K562 (cell line): Measurements from ENCODE around the gene CPE. TPM values are rescaled to one million over a fixed set of nuclear protein-coding genes. Genes with fewer than 3 reads are reported as not detected.

Experiments
- ATAC-seq: fragments of 200-7000 bp; cut with Tn5 transposase; 3 replicates; pipeline ENCODE4 v1.9.1; 2020; ENCODE audit warnings: moderate library complexity
- BruUV-seq: library from RNA; stranded (reverse); fragments of 400-500 nt; replicated peaks from 2 replicates; lab custom pipeline; 2021; lab: Mats Ljungman, UMichigan
- CTCF ChIA-PET: fragments of 300-600 bp; formaldehyde crosslinking; extraction: SDS; loops from one replicate; lab custom pipeline; 2021; ENCODE audit warnings: low intra/inter-chr PET ratio; lab: Yijun Ruan, JAX
- POLR2A ChIA-PET: fragments of 300-600, 350-650 bp; sonication (Branson Sonifier 250); formaldehyde crosslinking; extraction: SDS; loops from one replicate; lab custom pipeline; 2021; ENCODE audit warnings: antibody characterized with exemption, inconsistent platforms; lab: Yijun Ruan, JAX
- DNase-seq, 4 experiments: peaks; one replicate each; pipeline versions ENCODE4 v3.0.0 to v3.0.0-alpha.2; 2011 to 2018; ENCODE audit warnings: low spot score in 3 of 4, mixed read lengths in 3 of 4; ENCODE audit errors: extremely low read depth in 1 of 4
- FAIRE-seq: peaks from 2 replicates; lab custom pipeline; 2011; peaks lifted over from hg19 to GRCh38; lab: Jason Lieb, UNC
- H2AFZ ChIP-seq: 2 replicates; pipeline ENCODE4 v1.6.0; 2011; ENCODE audit warnings: low read depth, low read length, control low read depth, inconsistent platforms
- H3K27ac ChIP-seq: fragments of 200-600 bp; 3 replicates; pipeline ENCODE4 v1.8.0; 2011; ENCODE audit warnings: low read depth, mild to moderate bottlenecking, control low read depth, inconsistent platforms, low read length, moderate library complexity, mixed read lengths; ENCODE audit errors: extremely low read depth
- H3K27me3 ChIP-seq, 2 experiments: fragments of 300-600 bp in 1 of 2; 2 replicates in 1 of 2; 3 replicates in 1 of 2; pipeline versions ENCODE4 v1.6.0 to v1.8.0; 2011; ENCODE audit warnings: inconsistent platforms in 2 of 2, low read length in 2 of 2, mild to moderate bottlenecking in 1 of 2, mixed read lengths in 1 of 2, moderate library complexity in 1 of 2; ENCODE audit not compliant: control insufficient read depth in 2 of 2, insufficient read depth in 2 of 2
- H3K36me3 ChIP-seq: fragments of 300-600 bp; 3 replicates; pipeline ENCODE4 v1.8.0; 2011; ENCODE audit warnings: mild to moderate bottlenecking, low read length, inconsistent platforms; ENCODE audit not compliant: control insufficient read depth, insufficient read depth
- H3K4me1 ChIP-seq, 2 experiments: fragments of 200-600 bp in 1 of 2; replicated peaks in 1 of 2; 2 replicates in 1 of 2; 3 replicates in 1 of 2; pipeline versions ENCODE4 v1.5.1 to v1.8.0; 2011; ENCODE audit warnings: inconsistent platforms in 2 of 2, low read length in 2 of 2, mild to moderate bottlenecking in 1 of 2, mixed read lengths in 1 of 2, moderate library complexity in 1 of 2; ENCODE audit not compliant: control insufficient read depth in 2 of 2, insufficient read depth in 2 of 2
- H3K4me2 ChIP-seq: 2 replicates; pipeline ENCODE4 v1.6.1; 2011; ENCODE audit warnings: low read length, control low read depth, inconsistent platforms, mixed read lengths; ENCODE audit not compliant: insufficient read depth
- H3K4me3 ChIP-seq: fragments of 200-600 bp; sonication (generic), shearing (Covaris generic); 2 replicates; pipeline ENCODE4 v1.5.1; 2016; ENCODE audit warnings: control low read depth, inconsistent platforms
- H3K79me2 ChIP-seq: fragments of 200-600 bp; 3 replicates; pipeline ENCODE4 v1.8.0; 2011; ENCODE audit warnings: low read length, inconsistent platforms; ENCODE audit not compliant: control insufficient read depth, insufficient read depth
- H3K9ac ChIP-seq, 2 experiments: 2 replicates each; pipeline versions ENCODE4 v1.6.0 to v1.6.1; 2011; ENCODE audit warnings: low read depth in 2 of 2, low read length in 2 of 2, control low read depth in 1 of 2, inconsistent platforms in 1 of 2, mild to moderate bottlenecking in 1 of 2, mixed read lengths in 1 of 2; ENCODE audit not compliant: insufficient read depth in 1 of 2
- H3K9me1 ChIP-seq: one replicate; pipeline ENCODE4 v1.6.0; 2011; ENCODE audit warnings: inconsistent platforms, mild to moderate bottlenecking, low read length, moderate library complexity; ENCODE audit not compliant: control insufficient read depth, insufficient read depth
- H3K9me3 ChIP-seq: replicated peaks from 2 replicates; pipeline ENCODE4 v1.5.1; 2011; ENCODE audit warnings: low read depth, low read length, inconsistent platforms; ENCODE audit not compliant: control insufficient read depth, insufficient read depth
- H4K20me1 ChIP-seq: replicated peaks from 2 replicates; pipeline ENCODE4 v1.6.1; 2011; ENCODE audit warnings: low read length, inconsistent platforms, mixed read lengths; ENCODE audit not compliant: control insufficient read depth, insufficient read depth
- HMGXB4 ChIP-seq: sonication (generic); formaldehyde crosslinking; IDR thresholded peaks from 2 replicates; pipeline ENCODE4 v1.8.1; 2023; ENCODE audit warnings: mild to moderate bottlenecking, missing genetic modification reagents
- NCOA6 ChIP-seq: fragments of 450-650 bp; IDR thresholded peaks from 2 replicates; pipeline ENCODE4 v1.6.1; 2017; ENCODE audit warnings: mild to moderate bottlenecking
- RFX5 ChIP-seq: IDR thresholded peaks from 2 replicates; pipeline ENCODE4 v1.6.1; 2011; ENCODE audit warnings: low read depth, mild to moderate bottlenecking, improper control_type of control experiment, low read length
- WGBS: fragments of 100-300 bp; shearing (Covaris generic); methylation state at CpG from one replicate; pipeline ENCODE4 v1.1.6; 2016; ENCODE audit warnings: low coverage, mixed read lengths; ENCODE audit not compliant: insufficient coverage; ENCODE audit errors: missing lambda C conversion rate; 5-methylcytosine and 5-hydroxymethylcytosine counted together
- in situ Hi-C: fragments of 300-500 bp; cut with MboI; formaldehyde crosslinking; loops from 4 replicates; pipeline ENCODE4 v1.15.0; 2018; ENCODE audit warnings: inconsistent platforms, mixed read lengths
- intact Hi-C: fragments of 100-400 bp; cut with micrococcal nuclease; formaldehyde crosslinking; loops from 2 replicates; pipeline ENCODE4 v1.14.2; 2022
- polyA plus RNA-seq, 8 experiments: library from polyadenylated mRNA; depleted of rRNA in 4 of 8; stranded (reverse) in 5 of 8; unstranded in 3 of 8; fragments of >200 nt; fragmentation: Nextera tagmentation in 2 of 8; fragmentation: Illumina TruSeq in 1 of 8; extraction: Ambion mirVana in 2 of 8; extraction: Trizol in 1 of 8; gene quantifications; 2 replicates each; pipeline versions ENCODE4 v1.2.1 to v1.2.3, GENCODE V29; 2011 to 2014; ENCODE audit warnings: inconsistent platforms in 1 of 8, missing spikeins in 1 of 8
- total RNA-seq, 7 experiments: library from RNA; depleted of rRNA in 6 of 7; stranded (reverse); fragments of >200 nt in 6 of 7; fragmentation: Illumina TruSeq in 2 of 7; extraction: Trizol in 2 of 7; gene quantifications; 2 replicates each; pipeline versions ENCODE4 v1.2.1 to v1.2.3, GENCODE V29; 2011 to 2021; ENCODE audit warnings: low replicate concordance in 1 of 7
- TF ChIP-seq, protein P1 (sequence below), 2 experiments: IDR thresholded peaks; 2 replicates each; pipeline ENCODE4 v1.6.1; 2011; ENCODE audit warnings: borderline replicate concordance in 1 of 2, control low read depth in 1 of 2, low read depth in 1 of 2, low read length in 1 of 2, mild to moderate bottlenecking in 1 of 2, mixed read lengths in 1 of 2, moderate library complexity in 1 of 2; ENCODE audit not compliant: insufficient read depth in 1 of 2, insufficient read length in 1 of 2, poor library complexity in 1 of 2, severe bottlenecking in 1 of 2; ENCODE audit errors: extremely low read depth in 1 of 2

CPE gene
- total and polyA plus RNA-seq, 9 of the 15 experiments (the other 6 are each of a cell fraction or from before 2014, with no cell fraction given), result 0.04 to 0.16 (median 0.06) TPM; not detected in 4

GRCh38 chr4:165458471-165458870 is 79.7 kb downstream of the CPE start:
- Histone ChIP-seq H3K9me1 (no peaks in the 10 kb centered on the region), H3K79me2 (no peaks in the 10 kb centered on the region), H3K4me2 (no peak overlapping the region), H4K20me1 (no peaks in the 10 kb centered on the region), H3K27ac (no peak overlapping the region), H3K9me3 (no peaks in the 10 kb centered on the region), H3K27me3 (no peaks in the 10 kb centered on the region), H3K9ac (no peak overlapping the region), H3K4me1 (peaks cover 0 to 4% of the 10 kb centered on the region in 2 experiments; a peak in 2 of 5 replicates), H3K36me3 (no peaks in the 10 kb centered on the region), H2AFZ (no peak overlapping the region), H3K4me3 (no peak overlapping the region)
- ChIA-PET CTCF (no interaction called here), POLR2A (no interaction called here)
- no peak for FAIRE-seq
- no TSS peak for BruUV-seq
- no peak for TF ChIP-seq RFX5
- intact Hi-C loops, result no loop called here
- no peak for DNase-seq
- in situ Hi-C loops, result no loop called here
- no peak for ATAC-seq

DNA sequence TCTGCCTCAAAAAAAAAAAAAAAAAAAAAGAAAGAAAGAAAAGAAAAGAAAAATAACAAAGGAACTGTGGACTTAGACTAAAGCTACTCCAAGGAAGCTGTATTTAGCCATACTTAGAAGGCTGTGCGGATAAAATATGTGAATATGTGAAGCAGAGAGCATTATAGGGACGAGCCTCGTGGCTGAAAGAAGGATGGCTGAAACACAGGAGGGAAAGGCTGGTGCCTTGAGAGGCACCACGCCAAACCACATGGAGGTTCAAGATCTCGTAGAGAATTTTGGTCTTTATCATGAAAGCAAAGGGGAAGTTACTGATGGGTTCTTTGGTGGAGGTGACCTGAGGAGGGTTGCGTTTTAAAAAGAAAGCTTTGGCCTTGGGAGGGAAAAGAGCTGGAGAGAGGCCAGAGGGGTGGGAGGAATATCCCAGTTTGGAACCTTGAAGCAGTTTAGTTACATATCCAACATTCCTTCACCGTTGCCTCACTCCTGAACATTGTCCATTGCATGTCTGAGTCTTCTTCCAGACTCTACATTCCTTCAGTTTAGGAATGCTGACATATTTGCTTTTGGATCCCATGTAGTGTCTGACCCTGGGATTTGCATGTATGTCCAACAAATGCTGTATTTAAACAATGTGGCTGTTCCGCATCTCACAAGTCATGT is 82.5 kb downstream of the CPE start:
- no peak overlapping the region for H3K27ac ChIP-seq
- no peak overlapping the region for H3K9ac ChIP-seq
- FAIRE-seq (no peak), ATAC-seq (peak; percentile 55), DNase-seq (no peak)
- intact Hi-C loops, result loop anchor here (10.0 kb wide), 1 partner anchor 256 kb away; the partner anchor contains the start of gene KLHL2
- ChIA-PET CTCF (interaction anchor here (0.6 kb wide), 1 partner anchor 273 kb away, joined by 3 read pairs; no protein-coding TSS in a partner anchor), POLR2A (interaction anchor here (0.7 to 1.6 kb wide), 2 partner anchors 15 to 24 kb away, joined by 3 read pairs; no protein-coding TSS in a partner anchor)
- peak overlapping the region; percentile 27 for H2AFZ ChIP-seq
- H3K4me1 ChIP-seq, result peaks cover 0 to 4% of the 10 kb centered on the region in 2 experiments; a peak in 2 of 5 replicates
- no peaks in the 10 kb centered on the region for H3K27me3 ChIP-seq
- no peak overlapping the region for H3K4me3 ChIP-seq
- H3K79me2 ChIP-seq, result no peaks in the 10 kb centered on the region
- no peaks in the 10 kb centered on the region for H3K36me3 ChIP-seq
- no peaks in the 10 kb centered on the region for H3K9me1 ChIP-seq
- WGBS, result 27% methylated on average over 7 of the region's 8 CpGs
- H3K4me2 ChIP-seq, result no peak overlapping the region; the same call in 1 of the 2 replicates
- H3K9me3 ChIP-seq, result no peaks in the 10 kb centered on the region
- in situ Hi-C loops, result loop anchor here (5.0 to 10.0 kb wide), 2 partner anchors 329 to 686 kb away; no protein-coding TSS in a partner anchor
- BruUV-seq, result no TSS peak
- H4K20me1 ChIP-seq, result no peaks in the 10 kb centered on the region
- TF ChIP-seq HMGXB4 (CRISPR knock-in tag) (no peak), NCOA6 (no peak)
- TF ChIP-seq, protein P1, sequence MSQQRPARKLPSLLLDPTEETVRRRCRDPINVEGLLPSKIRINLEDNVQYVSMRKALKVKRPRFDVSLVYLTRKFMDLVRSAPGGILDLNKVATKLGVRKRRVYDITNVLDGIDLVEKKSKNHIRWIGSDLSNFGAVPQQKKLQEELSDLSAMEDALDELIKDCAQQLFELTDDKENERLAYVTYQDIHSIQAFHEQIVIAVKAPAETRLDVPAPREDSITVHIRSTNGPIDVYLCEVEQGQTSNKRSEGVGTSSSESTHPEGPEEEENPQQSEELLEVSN (IDR thresholded peaks at IDR 0.05; ENCODE audit: borderline replicate concordance in 1 of 2, extremely low read depth in 1 of 2, insufficient read depth in 1 of 2, insufficient read length in 1 of 2, low read depth in 1 of 2, low read length in 1 of 2, poor library complexity in 1 of 2, severe bottlenecking in 1 of 2), result peak; percentile 41 to 47
